HCT116 (cell line): ENCODE measurements around the gene ZACN. TPM values are rescaled to one million over a fixed set of nuclear protein-coding genes. Genes with fewer than 3 reads are reported as not detected.

Source experiments
- ATAC-seq: fragments of 200-7000 bp; cut with Tn5 transposase; 2 replicates; pipeline ENCODE4 v1.9.1; 2020; ENCODE audit warnings: mild to moderate bottlenecking, moderate library complexity
- BruUV-seq: library from RNA; stranded (reverse); fragments of 400-500 nt; replicated peaks from 2 replicates; lab custom pipeline; 2021; lab: Mats Ljungman, UMichigan
- CTCF ChIA-PET: fragments of 300-600 bp; sonication (Branson Sonifier 250); formaldehyde crosslinking; loops from one replicate; lab custom pipeline; 2021; ENCODE audit warnings: antibody characterized with exemption; lab: Charles Lee
- POLR2A ChIA-PET: fragments of 300-600, 350-600 bp; sonication (Branson Sonifier 250); formaldehyde crosslinking; loops from one replicate; lab custom pipeline; 2021; ENCODE audit warnings: antibody characterized with exemption; lab: Charles Lee
- RAD21 ChIA-PET, 2 experiments: fragments of 300-600 bp; sonication (Branson Sonifier 250); formaldehyde crosslinking; loops; one replicate each; lab custom pipeline; 2023; ENCODE audit warnings: low total read pairs in 2 of 2; ENCODE audit not compliant: uncharacterized antibody in 2 of 2, unreplicated experiment in 2 of 2, low non-redundant PET in 1 of 2; lab: Charles Lee
- DNase-seq: peaks from one replicate; pipeline ENCODE4 v3.0.0-alpha.2; 2010; ENCODE audit warnings: low read depth, low spot score
- H2AFZ ChIP-seq: fragments of 200-600 bp; shearing (Covaris generic), sonication (generic); 2 replicates; pipeline ENCODE4 v1.6.1; 2017; ENCODE audit warnings: low read depth, mixed run types, mixed read lengths, antibody characterized with exemption, low read length; ENCODE audit not compliant: poor library complexity, severe bottlenecking
- H3K27ac ChIP-seq: 2 replicates; pipeline ENCODE4 v1.5.1; 2012; ENCODE audit warnings: low read depth, low read length
- H3K27me3 ChIP-seq: fragments of 200-600 bp; sonication (generic); 2 replicates; pipeline ENCODE4 v1.6.1; 2016; ENCODE audit warnings: mixed run types, low read length, mixed read lengths; ENCODE audit not compliant: insufficient read depth
- H3K36me3 ChIP-seq, 2 experiments: fragments of 200-500 bp in 1 of 2; fragments of 200-600 bp in 1 of 2; sonication (Bioruptor generic) in 1 of 2; sonication (generic) in 1 of 2; 2 replicates each; pipeline versions ENCODE4 v1.5.1 to v1.6.1; 2014 to 2016; ENCODE audit warnings: low read length in 2 of 2, inconsistent platforms in 1 of 2, mixed read lengths in 1 of 2, mixed run types in 1 of 2; ENCODE audit not compliant: insufficient read depth in 2 of 2, control insufficient read depth in 1 of 2
- H3K4me1 ChIP-seq, 2 experiments: fragments of 200-600 bp in 1 of 2; sonication (generic) in 1 of 2; 2 replicates each; pipeline versions ENCODE4 v1.5.1 to v1.6.1; 2012 to 2017; ENCODE audit warnings: low read length in 2 of 2, inconsistent platforms in 1 of 2, mild to moderate bottlenecking in 1 of 2, mixed read lengths in 1 of 2, mixed run types in 1 of 2, moderate library complexity in 1 of 2; ENCODE audit not compliant: insufficient read depth in 2 of 2, control insufficient read depth in 1 of 2
- H3K4me2 ChIP-seq: fragments of 200-600 bp; sonication (generic); 2 replicates; pipeline ENCODE4 v1.6.1; 2017; ENCODE audit warnings: mixed run types, low read length, mixed read lengths
- H3K4me3 ChIP-seq, 2 experiments: fragments of 200-600 bp in 1 of 2; sonication (generic) in 1 of 2; replicated peaks in 1 of 2; 2 replicates each; pipeline ENCODE4 v1.5.1; 2011 to 2016; ENCODE audit warnings: low read length in 2 of 2, control low read depth in 1 of 2, low read depth in 1 of 2, mild to moderate bottlenecking in 1 of 2, mixed read lengths in 1 of 2, mixed run types in 1 of 2
- H3K79me2 ChIP-seq: fragments of 200-600 bp; sonication (generic); 2 replicates; pipeline ENCODE4 v1.6.1; 2017; ENCODE audit warnings: mild to moderate bottlenecking, mixed run types, low read length, moderate library complexity, mixed read lengths; ENCODE audit not compliant: insufficient read depth
- H3K9ac ChIP-seq: fragments of 200-600 bp; sonication (generic); 2 replicates; pipeline ENCODE4 v1.6.1; 2016; ENCODE audit warnings: low read length, mixed read lengths
- H3K9me2 ChIP-seq: fragments of 200-600 bp; sonication (generic), shearing (Covaris generic); 2 replicates; pipeline ENCODE4 v1.6.1; 2017; ENCODE audit warnings: mixed run types, mild to moderate bottlenecking, moderate library complexity; ENCODE audit not compliant: insufficient read depth
- H3K9me3 ChIP-seq, 2 experiments: fragments of 200-500 bp in 1 of 2; fragments of 200-600 bp in 1 of 2; sonication (Bioruptor generic) in 1 of 2; sonication (generic) in 1 of 2; 2 replicates each; pipeline ENCODE4 v1.6.1; 2014 to 2017; ENCODE audit warnings: low read length in 2 of 2, mixed read lengths in 2 of 2, inconsistent platforms in 1 of 2, low read depth in 1 of 2, mild to moderate bottlenecking in 1 of 2, mixed run types in 1 of 2, moderate library complexity in 1 of 2; ENCODE audit not compliant: control insufficient read depth in 1 of 2, insufficient read depth in 1 of 2
- H4K20me1 ChIP-seq: fragments of 200-600 bp; sonication (generic), shearing (Covaris generic); 2 replicates; pipeline ENCODE4 v1.6.1; 2017; ENCODE audit warnings: mixed run types, mild to moderate bottlenecking, moderate library complexity; ENCODE audit not compliant: insufficient read depth
- EZH2 ChIP-seq: fragments of 200-600 bp; sonication (generic); IDR thresholded peaks from 2 replicates; pipeline ENCODE4 v1.6.1; 2017; ENCODE audit warnings: antibody characterized with exemption, mixed run types
- FOSL1 ChIP-seq: IDR thresholded peaks from 2 replicates; pipeline ENCODE4 v1.6.1; 2012; ENCODE audit warnings: low read depth
- SIN3A ChIP-seq: IDR thresholded peaks from 2 replicates; pipeline ENCODE4 v1.6.1; 2012; ENCODE audit warnings: low read depth
- ZNF274 ChIP-seq: fragments of 200-500 bp; sonication (Bioruptor generic); IDR thresholded peaks from 2 replicates; pipeline ENCODE4 v1.6.1; 2014; ENCODE audit warnings: mild to moderate bottlenecking, low read depth, low read length, inconsistent platforms
- intact Hi-C: fragments of 100-400 bp; cut with micrococcal nuclease; formaldehyde crosslinking; loops from 2 replicates; pipeline ENCODE4 v1.10.0; 2022
- total RNA-seq: library from RNA; stranded (reverse); gene quantifications from one replicate; pipeline ENCODE4 v1.2.1, GENCODE V29; 2021; ENCODE audit not compliant: unreplicated experiment

The ZACN gene
- total RNA-seq, 1 experiment from 2014 or later, result not detected

DNA sequence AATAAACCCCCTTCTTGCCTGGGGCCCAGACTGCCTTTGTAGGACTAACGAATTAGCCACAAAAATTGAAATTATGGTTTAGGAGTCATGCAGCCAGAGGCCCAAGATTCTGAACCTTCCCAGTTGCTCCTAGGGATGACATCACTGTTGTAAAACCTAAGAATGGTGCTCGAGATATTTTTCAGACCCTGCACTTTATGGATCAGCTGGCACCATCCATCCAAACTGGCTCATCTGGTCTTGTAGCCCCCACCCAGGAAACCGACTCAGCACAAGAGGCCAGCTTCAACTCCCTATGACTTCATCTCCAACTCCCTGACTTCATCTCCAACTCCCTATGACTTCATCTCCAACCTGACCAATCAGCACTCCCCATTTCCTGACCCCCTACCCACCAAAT lies 40.9 kb upstream of the ZACN start:
- no peak overlapping the region for H3K9ac ChIP-seq
- no peaks in the 10 kb centered on the region for H3K9me2 ChIP-seq
- no peaks in the 10 kb centered on the region for H3K9me3 ChIP-seq
- TF ChIP-seq FOSL1 (no peak), SIN3A (0 out of 2 replicates have a peak, but pooled peaks have one; percentile 21), EZH2 (no peak)
- H3K36me3 ChIP-seq, result peaks cover 37 to 41% of the 10 kb centered on the region in 2 experiments
- no peaks in the 10 kb centered on the region for H3K79me2 ChIP-seq
- H2AFZ ChIP-seq, result no peak overlapping the region
- DNase-seq (no peak), ATAC-seq (no peak)
- H3K4me3 ChIP-seq, result no peak overlapping the region
- ChIA-PET RAD21 (no interaction called here), POLR2A (no interaction called here), CTCF (no interaction called here)
- H3K4me2 ChIP-seq, result no peak overlapping the region
- no TSS peak for BruUV-seq
- H4K20me1 ChIP-seq, result no peaks in the 10 kb centered on the region
- H3K27ac ChIP-seq, result no peak overlapping the region
- no peaks in the 10 kb centered on the region for H3K27me3 ChIP-seq
- intact Hi-C loops, result no loop called here
- no peaks in the 10 kb centered on the region for H3K4me1 ChIP-seq

DNA sequence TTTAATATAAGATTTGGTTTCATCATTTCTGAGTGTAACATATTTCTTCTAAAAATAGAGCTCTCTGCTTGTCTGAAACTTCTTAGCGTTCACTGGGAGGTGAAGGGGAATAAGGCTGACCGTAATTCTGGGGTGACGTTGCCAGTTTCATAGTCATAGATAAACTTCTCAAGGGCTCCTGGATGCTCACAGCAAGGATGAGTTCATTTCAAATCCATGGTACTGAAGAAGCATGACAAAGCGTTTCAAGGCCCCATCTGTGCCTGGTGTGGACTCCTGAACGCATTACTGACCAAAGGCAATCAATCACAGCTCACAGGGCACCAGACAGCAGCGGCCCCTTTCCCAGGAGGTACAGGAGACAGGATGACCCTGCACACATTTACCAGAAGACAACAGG lies 39.9 kb upstream of the ZACN start:
- no peaks in the 10 kb centered on the region for H4K20me1 ChIP-seq
- H2AFZ ChIP-seq, result no peak overlapping the region
- H3K79me2 ChIP-seq, result no peaks in the 10 kb centered on the region
- TSS peak; percentile 65 for BruUV-seq
- intact Hi-C loops, result no loop called here
- ATAC-seq (no peak), DNase-seq (no peak)
- no peak overlapping the region for H3K4me2 ChIP-seq
- no peaks in the 10 kb centered on the region for H3K9me3 ChIP-seq
- CTCF ChIA-PET, result no interaction called here
- POLR2A ChIA-PET, result interaction anchor here (0.5 kb wide), 1 partner anchor 184 kb away, joined by 5 read pairs; the partner anchor contains the start of gene WBP2
- no peaks in the 10 kb centered on the region for H3K9me2 ChIP-seq
- no peak overlapping the region for H3K27ac ChIP-seq
- peaks cover 48 to 51% of the 10 kb centered on the region in 2 experiments for H3K36me3 ChIP-seq
- H3K4me3 ChIP-seq, result no peak overlapping the region
- H3K4me1 ChIP-seq, result no peaks in the 10 kb centered on the region
- H3K27me3 ChIP-seq, result no peaks in the 10 kb centered on the region
- no peak overlapping the region for H3K9ac ChIP-seq
- TF ChIP-seq ZNF274, result no peak
- RAD21 ChIA-PET, result no interaction called here
